GM18951 (cell line): ENCODE measurements around the gene ABI1.

Experiments
- POLR2A ChIP-seq: IDR thresholded peaks from 4 replicates; pipeline ENCODE4 v1.6.1; 2011; ENCODE audit warnings: mild to moderate bottlenecking; ENCODE audit not compliant: insufficient read length, insufficient read depth; ENCODE audit errors: extremely low read depth
- in situ Hi-C: fragments of 300-500 bp; cut with MboI; formaldehyde crosslinking; loops from one replicate; pipeline ENCODE4 v1.12.0; 2022; ENCODE audit warnings: low sequenced_read_pairs, mixed read lengths, inconsistent platforms; ENCODE audit not compliant: unreplicated experiment

ABI1 gene

GRCh38 chr10:26861205-26861998, 644 bp upstream of the ABI1 start:
- TF ChIP-seq POLR2A = no peak
- in situ Hi-C loops = loop anchor here (10.0 kb wide), 1 partner anchor 137 kb away; no protein-coding TSS in a partner anchor

- TF ChIP-seq POLR2A = no peak
- in situ Hi-C loops = loop anchor here (10.0 kb wide), 1 partner anchor 135 kb away; no protein-coding TSS in a partner anchor
Measured at GRCh38 chr10:26860102-26860442, 686 bp downstream of the ABI1 start.

DNA sequence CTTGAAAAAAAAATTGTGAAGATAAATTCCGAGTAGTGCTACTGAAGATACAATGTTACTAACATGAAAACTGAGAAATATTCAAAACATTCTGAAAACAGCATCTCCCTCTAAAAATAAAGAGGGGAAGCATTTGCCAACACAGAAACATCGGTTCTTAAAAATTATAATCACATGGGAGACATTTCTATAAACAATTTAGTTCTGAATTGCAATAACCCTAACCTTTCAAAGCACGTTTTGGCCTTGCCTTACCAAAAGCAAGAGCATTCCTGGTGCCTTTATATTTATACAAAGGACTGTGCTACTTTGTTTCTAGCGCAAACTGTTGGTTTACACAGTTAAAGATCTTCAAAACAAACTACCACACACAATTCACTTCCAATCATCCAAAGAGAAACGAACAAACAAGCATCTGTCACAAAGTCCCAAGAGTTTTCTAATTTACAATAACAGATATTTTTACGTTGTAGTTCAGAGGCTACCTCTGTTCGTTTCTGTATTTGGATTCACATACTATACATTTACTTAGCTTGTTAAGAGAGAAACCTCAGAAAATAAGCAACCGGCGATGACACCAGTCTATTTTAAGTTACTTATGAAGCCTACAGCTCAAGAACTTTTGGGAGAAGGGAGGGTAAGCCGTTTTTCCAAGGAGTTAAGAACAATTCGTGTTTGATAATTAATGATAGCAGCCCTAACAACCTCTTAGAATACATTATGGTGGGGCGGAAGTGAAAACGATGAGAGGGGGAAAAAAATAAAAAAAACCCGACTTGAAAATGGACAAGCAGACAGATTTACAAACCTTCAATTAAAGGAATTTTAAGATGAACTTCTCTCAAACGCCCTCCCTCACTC, 1.3 kb downstream of the ABI1 start:
- no peak for TF ChIP-seq POLR2A
- in situ Hi-C loops = loop anchor here (5.0 to 10.0 kb wide), 2 partner anchors 117 to 135 kb away; no protein-coding TSS in a partner anchor

DNA sequence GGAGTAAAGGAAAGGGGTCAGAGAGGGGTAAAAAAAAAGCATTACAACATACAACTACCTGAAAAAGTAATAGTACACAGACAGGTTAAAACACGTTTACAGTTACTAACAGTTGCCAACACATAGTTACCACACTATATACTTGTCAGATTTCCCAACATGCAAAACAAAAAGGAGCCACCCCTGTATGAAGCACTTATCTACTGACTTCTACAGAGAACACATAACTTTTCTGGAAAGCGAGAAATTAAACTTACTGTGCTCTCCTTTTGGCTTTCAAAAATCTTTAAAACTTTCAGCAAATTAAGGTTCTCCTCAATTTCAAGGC, 2.1 kb downstream of the ABI1 start:
- in situ Hi-C loops = loop anchor here (5.0 kb wide), 1 partner anchor 116 kb away; no protein-coding TSS in a partner anchor

DNA sequence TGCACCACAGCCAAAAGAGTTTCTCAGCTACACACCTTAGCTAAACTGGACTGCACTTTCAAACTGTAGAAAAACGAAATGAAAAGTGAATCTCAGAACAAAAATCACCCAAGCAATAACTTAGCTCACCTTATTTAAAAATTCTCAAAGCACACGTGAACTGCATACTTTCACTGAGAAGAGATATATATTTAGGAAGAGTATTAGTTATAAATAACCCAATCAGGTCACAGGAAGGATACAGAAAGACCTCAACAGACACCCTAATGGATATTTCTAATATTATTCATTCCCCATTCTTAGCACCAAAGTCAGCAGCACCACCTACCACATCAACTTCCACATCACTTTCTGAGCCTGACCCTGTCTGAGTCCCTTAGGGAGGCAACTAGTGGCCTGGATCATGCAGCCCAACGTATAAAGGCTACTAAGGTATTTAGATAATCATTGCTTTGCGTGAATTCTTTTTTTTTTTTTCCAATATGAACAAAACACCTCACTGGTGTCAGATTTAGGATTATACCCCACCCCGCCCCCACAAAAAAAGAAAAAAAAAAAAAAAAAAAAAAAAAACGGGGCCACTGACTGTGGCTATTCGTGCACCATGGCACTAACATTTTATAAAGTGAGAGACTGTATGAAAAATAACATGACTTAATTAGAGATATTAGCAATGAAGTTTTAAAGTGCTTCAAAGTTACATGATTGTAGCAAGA, 2.6 kb downstream of the ABI1 start:
- in situ Hi-C loops = loop anchor here (5.0 kb wide), 1 partner anchor 116 kb away; no protein-coding TSS in a partner anchor
- TF ChIP-seq POLR2A = no peak

More for the DNA sequence above, 2.1 kb downstream of the ABI1 start:
- no peak for TF ChIP-seq POLR2A

- in situ Hi-C loops = loop anchor here (5.0 kb wide), 1 partner anchor 115 kb away; no protein-coding TSS in a partner anchor
Measured at GRCh38 chr10:26857553-26857952, 3.2 kb downstream of the ABI1 start.

- TF ChIP-seq POLR2A = no peak
- in situ Hi-C loops = loop anchor here (5.0 kb wide), 1 partner anchor 113 kb away; no protein-coding TSS in a partner anchor
Measured at GRCh38 chr10:26855186-26855585, 5.6 kb downstream of the ABI1 start.

- no peak for TF ChIP-seq POLR2A
- in situ Hi-C loops = no loop called here
Measured at GRCh38 chr10:26854524-26854923, 6.2 kb downstream of the ABI1 start.

DNA sequence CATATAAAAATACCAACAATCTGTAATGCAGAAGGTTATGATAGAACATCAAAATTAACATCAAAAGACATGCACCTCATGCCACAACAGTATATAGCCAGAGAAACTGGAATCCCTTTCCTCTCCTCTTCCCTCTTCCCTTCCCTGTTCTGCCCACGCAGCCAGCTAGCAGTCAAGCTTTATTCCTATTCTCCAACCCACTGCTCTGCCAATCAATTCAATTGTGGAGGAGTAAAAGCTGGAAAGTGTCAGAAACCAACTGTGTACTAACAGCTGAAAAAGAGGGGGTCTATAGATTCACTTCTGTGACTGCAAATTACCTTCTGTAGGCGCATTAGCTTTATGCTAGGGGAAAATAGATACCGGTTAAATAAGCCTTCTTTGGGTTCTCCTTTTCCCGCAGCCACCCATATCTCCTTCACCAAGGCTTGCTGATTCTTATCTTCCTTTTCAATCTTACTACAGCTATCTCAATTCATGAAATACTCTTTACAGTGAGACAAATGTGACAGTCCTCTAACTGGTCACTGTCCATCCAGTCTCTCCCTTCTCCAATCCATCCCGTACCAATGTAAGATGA, 16.3 kb downstream of the ABI1 start:
- in situ Hi-C loops = no loop called here
- TF ChIP-seq POLR2A = no peak

- in situ Hi-C loops = no loop called here
- TF ChIP-seq POLR2A = no peak
Measured at GRCh38 chr10:26843736-26844135, 17.0 kb downstream of the ABI1 start.

DNA sequence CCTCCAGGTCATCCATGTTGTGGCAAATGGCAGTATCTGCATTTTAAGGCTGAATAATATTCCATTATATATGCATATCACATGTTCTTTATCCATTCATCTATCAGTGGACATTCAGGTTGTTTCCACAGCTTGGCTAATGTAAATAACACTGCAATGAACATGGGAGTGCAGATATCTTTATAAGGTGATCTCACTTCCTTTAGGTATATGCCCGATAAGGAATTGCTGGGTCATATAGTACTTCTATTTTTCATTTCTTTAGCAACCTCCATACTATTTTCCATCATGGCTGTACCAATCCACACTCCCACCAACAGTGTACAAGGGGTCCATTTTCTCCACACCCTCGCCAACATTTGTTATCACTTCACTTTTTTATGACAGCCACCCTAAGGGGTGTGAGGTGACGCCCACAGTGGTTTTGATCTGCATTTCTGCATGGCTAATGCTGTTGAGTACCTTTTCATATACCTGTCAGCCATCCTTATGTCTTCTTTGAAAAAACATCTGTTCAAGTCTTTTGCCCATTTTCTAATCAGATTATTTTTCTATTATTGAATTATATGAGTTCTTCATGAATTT, 18.9 kb downstream of the ABI1 start:
- no peak for TF ChIP-seq POLR2A
- in situ Hi-C loops = no loop called here

DNA sequence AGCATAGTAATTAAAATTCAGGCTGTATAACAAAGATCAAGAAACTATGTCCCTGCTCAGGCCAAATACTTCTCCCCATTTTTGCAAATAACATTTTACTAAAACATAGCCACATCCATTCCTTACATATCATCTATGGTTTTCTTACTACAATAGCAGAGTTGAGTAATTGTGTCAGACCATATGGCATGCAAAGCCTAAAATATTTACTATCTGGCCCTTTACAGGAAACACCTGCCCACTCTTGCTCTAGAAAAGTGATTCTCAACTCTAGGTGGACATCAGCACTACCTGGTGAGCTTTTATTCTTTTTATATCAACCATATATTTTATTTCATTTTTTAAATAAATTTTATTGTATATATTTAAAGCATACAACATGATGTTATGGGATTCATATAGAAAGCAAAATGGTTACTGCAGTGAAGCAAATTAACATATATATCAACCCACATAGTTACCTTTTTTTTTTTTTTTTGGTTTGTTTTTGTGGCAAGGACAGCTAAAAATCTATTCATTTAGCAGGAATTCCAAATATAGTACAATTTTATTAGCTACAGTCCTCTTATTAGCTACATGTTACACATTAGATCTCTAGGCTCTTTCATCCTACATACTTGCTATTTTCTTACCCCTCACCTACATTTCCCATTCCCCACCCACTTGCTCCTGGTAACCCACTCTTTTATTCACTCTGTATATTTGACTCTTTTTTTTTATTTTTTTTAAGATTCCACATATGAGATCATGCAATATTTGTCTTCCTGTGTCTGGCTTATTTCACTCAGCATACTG, 19.6 kb downstream of the ABI1 start:
- in situ Hi-C loops = no loop called here
- no peak for TF ChIP-seq POLR2A
